Amniotic stem cell (primary cell): ENCODE measurements around the gene DUSP12.

Source experiments
- DNase-seq: peaks from one replicate; lab custom pipeline; 2025; lab: John Stamatoyannopoulos, UW

The DUSP12 gene

DNA sequence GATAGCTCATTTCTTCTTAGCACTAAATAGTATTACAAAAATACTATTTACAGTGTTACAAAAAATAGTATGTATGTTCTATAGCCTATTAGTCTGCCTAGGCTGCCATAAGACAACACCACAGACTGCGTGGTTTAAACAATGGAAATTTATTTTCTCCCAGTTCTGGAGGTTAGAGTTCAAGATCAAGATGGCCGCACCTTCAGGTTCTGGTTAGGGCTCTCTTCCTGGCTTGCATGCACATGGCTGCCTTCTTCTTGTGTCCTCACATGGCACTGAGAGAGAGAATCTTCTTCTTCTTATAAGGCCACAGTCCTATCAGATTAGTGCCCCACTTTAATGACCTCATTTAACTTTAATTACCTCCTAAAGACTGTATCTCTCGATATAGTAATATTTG is 20.7 kb downstream of the DUSP12 start:
- no peak for DNase-seq

DNA sequence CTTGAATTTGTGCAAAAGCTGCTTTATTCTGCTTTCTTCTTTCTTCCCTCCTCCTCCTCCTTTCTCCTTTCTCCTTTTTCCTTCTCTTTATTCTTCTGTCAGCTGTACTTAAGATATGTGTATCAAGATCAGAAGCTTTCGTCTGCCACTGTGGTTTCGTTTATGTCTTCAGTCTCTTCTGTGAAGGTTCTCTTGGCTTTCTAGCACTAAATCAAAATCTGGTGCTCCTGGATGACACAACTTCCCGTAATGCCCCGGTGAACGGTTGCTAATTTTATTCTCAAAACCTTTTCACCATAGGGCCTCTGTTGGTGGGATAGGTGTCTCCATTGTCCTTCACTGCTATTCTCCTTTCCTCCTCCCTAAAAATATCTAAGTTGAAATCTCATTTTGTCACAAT is 21.6 kb downstream of the DUSP12 start:
- DNase-seq: no peak

DNA sequence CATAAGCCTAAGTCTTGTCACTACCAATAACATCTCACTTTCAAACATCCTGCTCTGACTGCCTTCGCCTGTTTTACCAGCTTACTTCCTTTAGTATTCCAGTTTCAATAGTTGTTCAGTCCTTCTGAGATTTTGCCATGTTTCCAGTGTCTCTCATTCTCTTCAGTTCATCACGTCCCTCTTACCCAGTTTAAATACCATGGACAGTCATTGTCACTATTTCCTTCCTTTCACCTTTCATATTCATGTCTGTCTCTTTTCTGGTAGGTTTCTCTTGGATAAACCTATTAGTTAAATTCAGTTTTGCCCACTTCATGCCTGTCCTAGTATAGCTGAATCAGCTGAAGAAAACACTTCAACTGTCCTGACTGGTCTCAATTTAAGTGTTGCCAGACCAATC is 22.4 kb downstream of the DUSP12 start:
- no peak for DNase-seq

DNA sequence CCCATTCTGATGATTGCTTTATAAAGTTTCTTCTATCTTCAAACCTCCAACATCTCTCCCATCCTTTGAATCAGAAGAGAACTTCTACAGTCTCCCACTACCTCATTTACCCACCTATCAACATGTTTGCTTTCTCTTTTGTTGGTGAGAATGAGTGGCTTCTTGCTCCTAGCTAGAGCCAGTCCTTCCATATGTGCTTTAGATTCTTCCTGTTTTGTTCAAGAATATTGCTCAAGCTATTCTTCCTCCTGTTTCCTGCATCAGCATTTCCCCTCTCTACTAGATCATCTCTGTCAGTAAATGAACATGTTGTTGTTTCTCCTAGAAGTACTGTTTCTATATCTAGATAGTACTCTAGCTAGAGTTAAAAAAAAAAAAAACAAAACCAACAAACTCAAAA is 22.8 kb downstream of the DUSP12 start:
- DNase-seq: no peak

DNA sequence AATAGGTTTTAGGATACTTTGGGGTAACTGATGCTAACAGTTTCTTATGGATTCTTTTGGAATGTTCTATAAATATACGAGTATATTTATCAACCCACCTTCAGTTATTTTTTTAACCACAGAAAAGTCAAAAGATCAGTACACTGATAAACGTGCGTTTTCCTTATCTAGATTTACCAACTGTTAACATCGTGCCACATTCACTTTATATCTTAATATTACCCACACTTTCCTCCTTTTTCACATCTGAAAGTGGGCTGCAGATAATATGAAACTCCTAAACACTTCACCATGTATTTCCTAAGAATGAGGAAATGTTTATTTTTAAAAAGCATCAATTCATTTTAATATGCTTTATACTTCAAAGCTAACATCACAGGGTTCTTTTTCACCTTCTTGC is 24.2 kb downstream of the DUSP12 start:
- no peak for DNase-seq

DNA sequence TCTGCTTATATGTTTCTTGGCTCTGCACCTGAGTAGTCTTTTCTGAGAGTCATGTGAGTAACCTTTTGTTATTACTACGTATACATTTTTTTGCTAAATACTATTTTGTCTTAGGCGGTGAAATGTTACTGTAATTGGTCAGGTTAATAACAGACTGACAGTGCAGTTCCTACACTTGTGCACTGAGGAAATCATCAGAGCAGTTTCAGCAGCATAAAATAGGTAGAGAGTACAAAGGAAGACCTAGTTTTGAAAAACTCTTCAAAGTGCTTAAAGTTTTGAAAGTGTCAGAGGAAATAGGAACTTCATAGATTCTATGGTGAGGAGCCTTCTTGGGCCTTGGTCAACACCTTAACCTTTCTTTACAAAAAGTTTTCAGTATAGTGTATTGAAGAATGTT is 27.7 kb downstream of the DUSP12 start:
- no peak for DNase-seq

DNA sequence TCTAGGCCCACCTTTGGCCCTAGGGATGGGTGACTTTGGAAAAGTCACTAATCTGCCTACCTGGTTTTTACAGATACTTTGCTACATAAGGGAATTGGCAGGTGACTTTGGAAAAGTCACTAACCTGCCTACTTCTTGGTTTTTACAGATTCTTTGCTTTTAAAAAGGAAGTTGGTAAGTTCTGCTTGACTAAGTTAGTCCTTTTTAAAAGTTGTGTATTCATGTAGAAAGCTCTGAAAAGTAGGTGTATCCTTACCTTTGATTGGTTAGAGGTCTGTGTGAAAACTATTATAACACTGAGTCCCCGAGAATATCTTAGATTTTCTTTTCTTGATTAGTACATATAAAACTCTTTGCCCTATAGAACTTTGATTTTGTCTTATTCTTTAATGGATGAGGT is 28.9 kb downstream of the DUSP12 start:
- no peak for DNase-seq

DNA sequence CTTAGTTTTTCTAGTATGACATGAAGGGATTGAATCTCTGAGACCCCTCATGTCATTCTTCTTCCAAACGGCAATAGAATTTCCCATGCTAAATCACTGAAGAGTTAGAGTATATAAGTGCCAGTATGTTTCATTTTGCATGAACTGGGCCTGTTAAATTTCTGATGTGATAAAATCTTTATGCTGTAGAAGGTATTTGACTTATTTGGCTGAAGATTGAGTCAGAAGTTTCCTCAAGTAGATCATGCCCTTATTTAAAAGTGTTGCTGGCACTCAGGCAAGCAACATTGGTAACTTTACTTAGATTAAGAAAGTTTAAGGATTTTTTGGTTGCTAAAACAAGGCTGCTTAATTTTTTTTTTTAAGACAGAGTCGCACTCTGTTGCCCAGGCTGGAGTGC is 29.8 kb downstream of the DUSP12 start:
- no peak for DNase-seq

DNA sequence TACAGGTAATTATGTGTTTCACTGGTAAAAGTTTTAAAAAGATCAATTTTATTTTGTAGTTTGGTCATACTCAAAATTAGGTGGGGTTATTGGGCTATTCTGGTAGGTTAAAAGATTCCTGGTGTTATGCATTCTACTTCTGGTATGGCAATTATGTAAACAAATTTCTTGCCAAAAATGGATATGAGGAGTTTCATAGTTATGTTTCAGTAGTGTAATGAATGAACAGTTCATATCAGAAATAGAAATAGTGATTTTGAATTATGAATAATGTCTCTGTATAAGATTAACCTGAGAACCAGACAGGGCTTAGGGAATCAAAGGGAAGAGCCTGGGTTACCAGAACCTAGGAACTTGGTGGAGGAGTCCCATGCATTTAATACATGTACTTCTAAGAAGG is 32.4 kb downstream of the DUSP12 start:
- DNase-seq: no peak

DNA sequence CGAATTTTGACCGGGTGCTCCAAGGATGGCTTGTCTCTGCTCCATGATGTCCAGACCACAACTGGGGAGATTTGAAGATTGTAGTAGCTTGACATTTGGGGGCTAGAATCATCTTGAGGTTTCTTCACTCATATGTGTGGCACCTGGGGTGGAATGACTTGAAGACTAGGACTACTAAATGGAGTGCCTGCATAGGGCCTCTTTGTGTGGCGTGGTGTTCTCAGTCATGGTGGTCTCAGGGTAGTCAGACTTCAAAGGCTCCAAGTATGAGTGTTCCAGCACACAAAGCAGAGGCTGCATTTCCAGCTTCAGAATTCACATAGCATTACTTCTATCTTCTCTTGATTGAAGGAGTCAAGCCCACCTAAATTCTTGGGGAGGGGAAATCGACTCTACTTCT is 33.3 kb downstream of the DUSP12 start:
- DNase-seq: no peak

DNA sequence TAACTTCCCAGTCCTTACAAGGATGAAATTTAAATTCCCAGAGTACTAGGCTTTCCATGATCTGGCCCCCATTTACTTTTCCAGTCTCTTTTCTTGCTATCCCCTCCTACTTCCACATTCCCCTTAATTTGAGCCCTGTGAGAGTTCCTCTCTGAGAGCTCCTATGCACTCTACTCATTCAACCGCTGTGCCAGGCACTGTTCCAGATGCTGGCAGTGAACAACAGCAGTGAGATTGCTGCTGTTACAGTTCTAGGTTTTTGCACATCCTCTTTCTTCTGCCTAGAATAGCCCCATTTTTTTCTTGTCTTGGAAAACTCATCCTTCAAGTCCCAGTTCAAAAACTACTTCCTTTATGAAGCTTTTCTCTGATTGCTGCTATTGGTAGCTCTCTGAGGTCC is 35.4 kb downstream of the DUSP12 start:
- no peak for DNase-seq

DNA sequence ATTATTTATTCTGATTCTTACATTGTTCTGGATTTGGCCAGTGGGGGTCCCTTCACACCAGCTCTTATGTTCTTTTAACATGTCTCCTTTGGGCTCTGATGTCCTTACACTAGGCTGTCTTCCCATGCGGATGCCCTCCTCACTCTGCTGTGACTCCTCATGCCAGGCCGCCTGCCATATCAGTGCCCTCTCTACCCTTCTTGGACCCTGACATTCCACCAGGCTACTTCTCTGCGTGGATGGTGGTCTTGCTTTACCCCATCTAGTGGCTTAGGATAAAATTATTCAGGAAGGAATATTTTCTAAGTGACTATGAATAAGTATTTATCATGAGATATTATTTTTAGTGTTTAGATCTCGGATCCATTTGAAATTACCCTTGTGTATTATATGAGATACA is 37.8 kb downstream of the DUSP12 start:
- no peak for DNase-seq

DNA sequence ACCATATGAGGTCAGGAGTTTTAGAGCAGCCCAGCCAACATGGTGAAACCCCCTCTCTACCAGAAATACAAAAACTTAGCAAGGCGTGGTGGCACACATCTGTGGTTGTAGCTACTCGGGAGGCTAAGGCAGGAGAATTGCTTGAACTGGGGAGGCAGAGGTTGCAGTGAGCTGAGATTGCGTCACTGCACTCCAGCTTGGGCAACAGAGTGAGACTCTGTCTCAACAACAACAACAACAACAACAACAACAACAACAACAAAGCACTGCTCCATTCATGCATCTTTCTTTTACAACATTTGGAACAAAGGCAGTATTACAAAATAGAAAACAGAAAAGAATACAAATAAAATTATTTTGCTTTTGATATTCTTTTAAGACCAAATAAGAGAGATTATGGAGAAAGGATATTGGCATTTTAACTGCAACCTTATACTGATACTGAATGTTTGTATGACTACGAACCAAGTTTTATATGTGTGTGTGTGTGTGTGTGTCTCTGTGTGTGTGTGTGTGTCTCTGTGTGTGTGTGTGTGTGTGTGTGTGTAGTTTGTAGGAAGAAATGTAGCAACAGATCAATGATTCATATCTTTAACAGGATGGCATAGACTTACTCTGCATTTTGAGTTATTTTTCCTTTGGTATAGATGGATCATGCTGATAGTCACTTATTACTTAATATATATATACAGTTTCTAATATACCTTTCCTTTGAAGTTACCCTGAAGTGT is 41.2 kb downstream of the DUSP12 start:
- no peak for DNase-seq

DNA sequence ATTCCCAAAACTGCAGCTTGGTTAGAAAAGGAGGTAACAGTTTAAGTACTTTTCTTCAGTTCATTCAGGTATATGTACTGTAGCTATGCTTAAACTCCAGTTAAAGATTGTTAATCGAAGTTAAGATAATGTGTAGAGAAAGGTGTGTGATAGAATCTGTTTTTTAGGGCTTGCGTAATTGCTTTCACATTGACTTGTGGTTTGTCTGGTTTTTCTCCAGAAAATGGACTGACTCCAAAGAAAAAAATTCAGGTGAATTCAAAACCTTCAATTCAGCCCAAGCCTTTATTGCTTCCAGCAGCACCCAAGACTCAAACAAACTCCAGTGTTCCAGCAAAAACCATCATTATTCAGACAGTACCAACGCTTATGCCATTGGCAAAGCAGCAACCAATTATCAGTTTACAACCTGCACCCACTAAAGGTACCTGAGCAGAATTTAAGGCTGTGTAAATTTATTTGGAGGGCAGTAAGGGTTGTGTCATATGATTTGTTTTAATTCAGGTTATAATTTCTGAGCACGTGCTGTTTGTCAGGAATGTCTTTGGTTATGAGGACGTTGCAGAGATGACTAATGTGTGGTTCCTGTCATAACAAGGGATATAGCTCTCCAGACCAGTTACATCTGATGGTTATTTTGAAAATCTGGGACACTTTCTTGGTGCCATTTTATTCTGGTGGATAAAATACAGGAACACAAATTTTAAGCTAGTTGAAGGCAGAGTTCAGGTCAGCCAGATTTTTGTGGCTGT is 42.5 kb downstream of the DUSP12 start:
- no peak for DNase-seq

DNA sequence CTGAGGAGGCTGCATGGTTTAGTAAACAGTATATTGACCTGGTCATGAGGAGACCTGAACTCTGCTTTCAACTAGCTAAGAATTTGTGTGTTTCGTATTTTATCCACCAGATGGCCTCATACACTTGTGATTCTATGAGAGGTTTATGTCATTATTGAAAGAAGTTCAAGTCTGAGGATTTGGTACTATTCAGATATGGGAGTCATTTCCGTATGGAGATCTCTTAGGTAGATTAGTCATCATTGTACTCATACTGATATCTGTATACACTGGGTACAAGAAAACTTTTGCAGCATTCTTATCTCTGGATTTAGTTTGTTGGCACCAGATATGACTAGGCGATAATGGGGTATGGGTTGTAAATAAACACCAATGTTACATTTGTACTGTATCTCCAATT is 43.2 kb downstream of the DUSP12 start:
- DNase-seq: peak; percentile 50

DNA sequence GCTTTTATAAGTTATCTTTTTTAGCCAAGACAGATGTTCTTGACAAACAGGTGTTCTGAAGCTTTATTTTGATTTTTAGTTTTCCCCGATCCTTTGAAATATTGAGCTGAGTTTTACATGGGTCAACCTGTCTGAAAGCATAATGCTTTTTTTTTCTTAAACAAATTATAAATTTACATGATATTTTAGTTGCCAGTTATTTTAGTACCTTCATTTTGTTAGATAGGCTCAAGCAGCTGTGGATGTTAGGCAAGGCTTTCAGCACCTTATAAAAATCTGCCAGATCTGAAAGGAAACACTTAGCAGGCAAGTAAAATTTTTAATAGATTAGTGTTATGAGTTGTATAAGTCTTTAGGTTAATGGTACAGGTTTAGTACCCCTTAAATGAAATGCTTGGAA is 50.2 kb downstream of the DUSP12 start:
- no peak for DNase-seq

DNA sequence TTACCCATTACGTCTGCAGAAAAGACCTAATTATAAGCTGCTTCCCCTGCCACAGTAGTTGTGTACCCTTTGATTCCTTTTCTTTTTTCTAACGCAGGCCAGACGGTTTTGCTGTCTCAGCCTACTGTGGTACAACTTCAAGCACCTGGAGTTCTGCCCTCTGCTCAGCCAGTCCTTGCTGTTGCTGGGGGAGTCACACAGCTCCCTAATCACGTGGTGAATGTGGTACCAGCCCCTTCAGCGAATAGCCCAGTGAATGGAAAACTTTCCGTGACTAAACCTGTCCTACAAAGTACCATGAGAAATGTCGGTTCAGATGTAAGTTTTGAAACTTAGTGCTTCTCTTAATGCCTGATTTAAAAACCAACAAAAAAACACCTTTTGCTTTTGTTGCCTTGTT is 52.4 kb downstream of the DUSP12 start:
- no peak for DNase-seq

DNA sequence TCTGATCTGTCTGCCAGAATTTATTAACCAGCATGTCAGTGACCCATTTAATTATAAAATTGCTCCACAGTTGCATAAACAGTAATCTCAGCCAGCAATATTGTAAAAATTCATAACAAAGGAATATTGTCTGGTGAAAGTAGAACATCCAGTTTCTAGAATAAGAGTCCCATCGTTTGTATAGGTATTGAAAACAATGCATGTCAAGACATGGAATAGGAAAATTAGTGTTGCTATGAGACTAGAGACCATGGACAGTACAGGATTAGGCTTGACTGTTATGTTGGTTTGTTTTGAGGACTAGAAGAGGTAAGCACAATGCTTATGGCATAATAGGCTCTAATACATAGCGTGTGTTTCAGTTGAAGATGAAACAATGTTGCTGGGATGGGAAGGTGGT is 53.6 kb downstream of the DUSP12 start:
- no peak for DNase-seq

DNA sequence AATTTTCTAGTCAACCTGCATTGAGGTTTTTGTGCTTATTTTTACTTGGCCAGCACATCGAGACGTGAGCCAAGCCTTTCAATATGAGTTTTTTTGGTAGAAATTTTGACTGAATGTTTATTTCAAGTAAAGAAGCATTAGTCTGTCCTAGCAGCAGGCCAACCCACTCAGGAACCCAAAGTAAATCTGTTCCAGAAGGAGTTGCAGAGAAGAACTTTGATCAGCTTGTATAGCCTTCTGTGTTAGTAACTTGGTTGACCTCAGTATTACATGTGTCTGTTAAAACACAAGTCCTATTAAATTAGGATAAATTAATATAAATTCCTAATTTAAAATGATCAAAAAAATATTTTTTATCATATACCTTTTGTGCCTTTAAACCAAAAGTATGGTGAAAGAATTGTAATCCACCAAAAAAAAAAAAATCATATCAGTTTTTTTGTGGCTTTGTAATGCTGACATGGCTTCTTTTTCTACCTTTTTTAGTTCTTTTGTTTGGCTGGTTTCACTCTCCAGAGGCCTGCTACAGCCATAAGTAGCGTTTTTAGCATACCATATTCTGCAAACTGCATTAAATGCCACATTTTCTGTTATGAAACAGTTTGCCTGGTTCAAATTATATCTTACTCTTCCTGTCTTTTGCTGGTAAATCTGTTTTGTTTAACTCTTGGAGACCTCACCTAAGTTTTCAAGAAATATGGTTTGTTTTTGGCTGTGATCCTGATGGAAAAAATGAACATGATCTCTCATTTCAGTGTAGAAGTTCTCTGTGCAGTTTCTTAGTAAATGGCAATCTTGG is 56.0 kb downstream of the DUSP12 start:
- DNase-seq: no peak
